ENCODE results near the gene FAM83G. TPM values are rescaled to one million over a fixed set of nuclear protein-coding genes. Genes with fewer than 3 reads are reported as not detected.
"Not testable (repeated sequence)": the region's sequence is repeated elsewhere in the genome, so short reads cannot be mapped to it uniquely, and the experiment has no call there.

Gene FAM83G
- total RNA-seq, 1 donor from 2014 or later, result 28.4 TPM

DNA sequence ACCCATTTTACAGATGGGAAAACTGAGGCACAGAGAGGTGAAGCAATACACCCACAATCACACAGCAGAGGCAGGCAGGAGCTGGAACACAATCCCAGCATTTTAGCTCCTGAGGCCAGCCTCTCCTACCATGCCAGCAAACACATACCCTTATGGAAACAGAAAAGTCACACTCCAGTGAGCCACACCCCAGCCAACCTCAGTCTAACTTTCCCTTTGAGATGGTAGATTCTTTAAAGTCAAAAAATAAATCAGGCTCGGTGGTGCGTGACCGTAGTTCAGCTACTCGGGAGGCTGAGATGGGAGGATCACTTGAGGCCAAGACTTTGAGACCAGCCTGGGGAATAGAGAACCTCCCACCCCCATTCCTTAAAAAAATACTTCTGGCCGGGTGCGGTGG lies 31.6 kb upstream of the FAM83G start:
- not testable (repeated sequence) for FAIRE-seq; H3K27me3 ChIP-seq (ENCODE audit: control insufficient read depth, insufficient read depth, low read length); DNase-seq (ENCODE audit: low read depth); H3K36me3 ChIP-seq (ENCODE audit: control insufficient read depth, insufficient read depth, low read length); H3K4me3 ChIP-seq (ENCODE audit: low read depth, low read length)

GRCh38 chr17:19032377-19032988 lies 27.9 kb upstream of the FAM83G start:
- not testable (repeated sequence) for FAIRE-seq

GRCh38 chr17:19031729-19032128 lies 27.2 kb upstream of the FAM83G start:
- peak; percentile 40 for TF ChIP-seq CTCF (IDR thresholded peaks at IDR 0.05; ENCODE audit: insufficient read depth, low read length, severe bottlenecking)
- H3K36me3 ChIP-seq (ENCODE audit: control insufficient read depth, insufficient read depth, low read length); H3K4me3 ChIP-seq (ENCODE audit: low read depth, low read length); FAIRE-seq; DNase-seq (ENCODE audit: low read depth); H3K27me3 ChIP-seq (ENCODE audit: control insufficient read depth, insufficient read depth, low read length): not testable (repeated sequence)

More at GRCh38 chr17:19032377-19032988, 27.9 kb upstream of the FAM83G start:
- H3K27me3 ChIP-seq (ENCODE audit: control insufficient read depth, insufficient read depth, low read length); H3K36me3 ChIP-seq (ENCODE audit: control insufficient read depth, insufficient read depth, low read length); H3K4me3 ChIP-seq (ENCODE audit: low read depth, low read length); DNase-seq (ENCODE audit: low read depth): not testable (repeated sequence)

- H3K4me3 ChIP-seq (ENCODE audit: low read depth, low read length); H3K27me3 ChIP-seq (ENCODE audit: control insufficient read depth, insufficient read depth, low read length); DNase-seq (ENCODE audit: low read depth); FAIRE-seq; H3K36me3 ChIP-seq (ENCODE audit: control insufficient read depth, insufficient read depth, low read length): not testable (repeated sequence)
Observed at GRCh38 chr17:19030771-19031449, 26.3 kb upstream of the FAM83G start.

DNA sequence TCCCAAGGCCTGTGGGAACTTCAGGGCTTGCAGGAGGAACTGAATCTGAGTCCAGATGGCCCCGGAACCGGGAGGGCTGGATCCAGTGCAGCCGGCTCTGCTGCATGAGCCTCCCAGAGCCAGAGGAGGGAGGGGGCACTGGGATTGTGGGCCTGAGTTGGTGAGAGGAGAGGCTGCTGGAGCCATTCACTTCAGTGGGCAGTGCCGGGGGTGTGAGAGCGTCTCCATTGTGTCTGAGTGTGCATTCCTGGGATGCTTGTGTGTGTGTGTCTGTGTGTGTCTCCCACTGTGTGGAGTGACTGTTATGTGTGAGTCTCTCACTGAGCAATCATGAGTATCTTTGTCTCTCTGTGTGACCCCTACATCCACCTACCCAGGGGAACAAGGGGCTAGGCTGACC lies 25.2 kb upstream of the FAM83G start:
- H3K36me3 ChIP-seq (ENCODE audit: control insufficient read depth, insufficient read depth, low read length); H3K4me3 ChIP-seq (ENCODE audit: low read depth, low read length); FAIRE-seq; H3K27me3 ChIP-seq (ENCODE audit: control insufficient read depth, insufficient read depth, low read length); DNase-seq (ENCODE audit: low read depth): not testable (repeated sequence)

GRCh38 chr17:19028671-19029070 lies 24.1 kb upstream of the FAM83G start:
- H3K36me3 ChIP-seq (ENCODE audit: control insufficient read depth, insufficient read depth, low read length); H3K4me3 ChIP-seq (ENCODE audit: low read depth, low read length); DNase-seq (ENCODE audit: low read depth); H3K27me3 ChIP-seq (ENCODE audit: control insufficient read depth, insufficient read depth, low read length); FAIRE-seq: not testable (repeated sequence)

GRCh38 chr17:19024101-19025078 lies 19.8 kb upstream of the FAM83G start:
- H3K27me3 ChIP-seq (ENCODE audit: control insufficient read depth, insufficient read depth, low read length), result no peaks in the 10 kb centered on the region

More at GRCh38 chr17:19024101-19025078, 19.8 kb upstream of the FAM83G start:
- H3K36me3 ChIP-seq (ENCODE audit: control insufficient read depth, insufficient read depth, low read length), result no peaks in the 10 kb centered on the region
- DNase-seq (ENCODE audit: low read depth), result peak; percentile 97
- peak; percentile 62 for FAIRE-seq
- no peak for TF ChIP-seq CTCF (IDR thresholded peaks at IDR 0.05; ENCODE audit: insufficient read depth, low read length, severe bottlenecking)
- H3K4me3 ChIP-seq (ENCODE audit: low read depth, low read length), result no peak overlapping the region

Measured in bronchial epithelial cell (primary cell).